HPDE6-E6E7 (cell line): ENCODE measurements around the gene PTPN20.
"Not testable (repeated sequence)": the region's sequence is repeated elsewhere in the genome, so short reads cannot be mapped to it uniquely, and the experiment has no call there.

Source experiments
- DNase-seq: peaks from one replicate; pipeline ENCODE4 v3.0.0; 2011; ENCODE audit warnings: missing footprints; ENCODE audit errors: extremely low spot score

PTPN20 gene

GRCh38 chr10:46960742-46961141, 49.5 kb downstream of the PTPN20 start:
- not testable (repeated sequence) for DNase-seq

DNA sequence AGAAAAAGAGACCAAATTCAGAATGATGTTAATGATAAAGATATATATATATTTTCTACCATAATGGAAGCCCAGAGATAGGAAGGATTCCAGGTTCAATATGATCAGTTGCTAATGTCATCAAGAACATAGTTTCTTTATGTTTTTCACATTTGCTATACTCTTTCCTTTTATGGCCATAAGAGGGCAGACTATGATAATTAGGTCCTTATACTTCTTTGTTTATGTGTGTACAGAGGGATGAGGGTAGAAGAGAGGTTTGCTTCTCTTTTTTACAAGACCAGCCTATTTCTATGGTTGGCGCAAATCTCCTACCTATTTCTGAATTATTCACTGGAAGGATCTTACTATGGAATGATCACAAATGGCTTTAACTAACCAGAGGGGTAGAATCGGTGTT, 52.1 kb downstream of the PTPN20 start:
- not testable (repeated sequence) for DNase-seq

DNA sequence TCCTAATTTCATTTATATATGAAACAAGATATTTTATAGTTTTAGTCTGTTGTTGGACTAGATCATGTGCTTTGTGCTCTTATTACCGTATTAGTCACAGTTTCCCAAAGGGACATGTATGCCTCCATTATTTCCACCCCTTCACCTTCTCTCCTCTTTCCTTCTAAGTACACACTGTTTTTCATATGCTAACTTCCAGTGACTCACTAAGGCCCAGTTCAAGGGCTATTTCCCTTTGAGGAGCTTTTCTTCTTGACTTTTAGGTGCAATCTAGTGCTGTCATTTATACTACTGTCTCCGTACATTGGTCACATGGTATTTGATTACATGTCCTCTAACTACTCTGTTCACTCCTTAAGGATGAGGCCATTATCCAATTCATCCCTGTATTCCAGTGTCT, 55.8 kb downstream of the PTPN20 start:
- not testable (repeated sequence) for DNase-seq

DNA sequence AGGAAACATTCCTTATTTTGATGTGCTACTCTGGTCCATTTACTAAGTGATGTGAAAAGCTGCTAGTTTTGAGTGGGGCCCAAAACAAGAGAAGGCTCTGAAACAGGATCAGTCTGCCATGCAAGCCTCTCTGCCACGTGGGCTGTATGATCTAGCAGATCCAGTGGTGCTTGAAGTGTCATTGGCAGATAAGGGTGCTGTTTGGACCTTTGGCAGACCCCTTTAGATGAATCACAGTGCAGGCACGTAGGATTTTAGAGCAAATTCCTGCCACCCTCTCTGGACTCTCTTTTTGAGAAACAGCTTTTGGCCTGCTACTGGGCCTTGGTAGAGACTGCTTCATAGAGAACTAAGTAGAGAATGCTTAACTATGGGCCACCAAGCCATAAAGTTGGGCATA, 69.0 kb downstream of the PTPN20 start:
- not testable (repeated sequence) for DNase-seq

GRCh38 chr10:46987233-46987924, 76.2 kb downstream of the PTPN20 start:
- DNase-seq: not testable (repeated sequence)

- DNase-seq: peak; percentile 13
Measured at GRCh38 chr10:46992803-46993561, 81.8 kb downstream of the PTPN20 start.

- DNase-seq: no peak
Measured at GRCh38 chr10:46995234-46995633, 84.0 kb downstream of the PTPN20 start.

GRCh38 chr10:46998192-46998591, 87.0 kb downstream of the PTPN20 start:
- no peak for DNase-seq

GRCh38 chr10:46998595-46998994, 87.4 kb downstream of the PTPN20 start:
- no peak for DNase-seq

- no peak for DNase-seq
Measured at GRCh38 chr10:46999217-46999616, 88.0 kb downstream of the PTPN20 start.

GRCh38 chr10:47008769-47009168, 97.5 kb downstream of the PTPN20 start:
- no peak for DNase-seq

- no peak for DNase-seq
Measured at GRCh38 chr10:47009215-47009838, 98.1 kb downstream of the PTPN20 start.

DNA sequence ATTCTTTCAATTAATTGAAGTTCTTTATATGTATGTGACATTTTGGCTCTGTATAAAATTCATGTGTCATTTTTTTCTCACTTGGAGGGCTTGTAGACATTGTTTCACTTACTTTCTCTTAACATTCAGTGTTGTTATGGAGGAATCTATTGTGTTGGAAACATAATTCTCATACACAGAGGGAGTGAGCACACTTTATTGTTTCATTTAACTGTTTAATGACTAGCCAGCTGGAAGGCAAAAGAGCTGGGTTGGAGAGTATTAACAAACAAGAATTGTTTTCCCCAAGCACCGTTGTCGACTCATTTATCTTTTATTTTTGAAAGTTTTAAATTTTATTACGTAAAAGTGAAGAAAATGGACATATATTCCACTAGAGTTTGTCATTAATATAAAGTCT, 98.8 kb downstream of the PTPN20 start:
- no peak for DNase-seq

- no peak for DNase-seq
Measured at GRCh38 chr10:47012214-47012613, 101.0 kb downstream of the PTPN20 start.

DNA sequence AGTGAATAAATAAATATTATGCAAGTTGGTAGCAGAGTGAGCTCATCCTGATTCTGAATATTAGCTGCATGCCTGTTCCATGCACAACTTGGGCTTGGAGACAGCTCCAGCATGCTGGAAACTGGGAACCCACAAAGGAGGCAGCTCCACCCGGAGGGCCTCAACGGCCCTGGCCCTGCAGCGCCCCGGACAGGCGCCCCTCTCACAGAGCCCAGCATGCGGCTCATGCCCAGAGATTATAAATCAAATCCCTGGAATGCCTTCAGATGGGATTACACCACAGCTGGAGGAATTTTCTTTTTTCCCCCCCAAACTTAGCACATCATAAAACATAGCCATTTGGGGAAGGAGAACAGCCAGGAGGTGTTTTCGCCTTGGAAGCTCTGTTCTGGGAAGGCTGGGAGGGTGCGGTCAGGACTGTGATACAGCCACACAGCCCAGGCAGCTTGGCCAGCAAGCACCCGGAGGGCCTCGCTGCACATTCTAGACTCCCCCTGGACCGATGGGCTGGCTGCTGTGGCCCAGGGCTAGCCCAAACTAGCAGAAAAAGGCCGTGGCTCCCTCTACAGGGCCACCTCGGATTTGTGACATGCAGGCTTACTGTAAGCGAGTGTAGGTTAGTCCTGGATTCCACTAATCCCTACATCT, 102.4 kb downstream of the PTPN20 start:
- no peak for DNase-seq

- DNase-seq: no peak
Measured at GRCh38 chr10:47015404-47015803, 104.2 kb downstream of the PTPN20 start.

GRCh38 chr10:47016564-47016963, 105.3 kb downstream of the PTPN20 start:
- no peak for DNase-seq

DNA sequence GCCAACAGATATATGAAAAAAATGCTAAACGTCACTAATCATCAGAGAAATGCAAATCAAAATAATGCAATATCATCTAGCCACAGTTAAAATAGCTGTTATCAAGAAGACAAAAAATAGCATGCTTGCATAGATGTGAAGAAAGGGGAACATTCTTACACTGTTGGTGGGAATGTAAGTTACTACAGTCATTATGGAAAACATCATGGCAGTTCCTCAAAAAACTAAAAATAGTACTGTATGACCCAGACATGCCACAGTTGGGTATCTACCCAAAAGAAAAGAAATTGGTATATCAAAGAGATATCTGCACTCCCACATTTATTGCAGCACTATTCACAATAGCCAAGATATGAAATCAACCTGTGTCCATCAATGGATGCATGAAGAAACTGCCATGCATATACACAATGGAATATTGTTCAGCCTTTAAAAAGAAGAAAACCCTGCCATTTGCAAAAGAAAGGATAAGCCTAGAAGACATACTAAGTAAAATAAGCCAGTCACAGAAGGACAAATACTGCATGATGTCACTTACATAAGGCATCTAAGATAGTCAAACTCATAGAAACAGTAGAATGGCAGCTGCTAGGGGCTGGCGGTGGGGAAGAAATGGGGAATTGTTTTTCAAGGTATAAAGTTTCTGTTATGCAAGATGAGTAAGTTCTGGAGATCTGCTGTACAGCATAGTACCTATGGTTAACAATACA, 107.0 kb downstream of the PTPN20 start:
- no peak for DNase-seq

GRCh38 chr10:47019155-47020145, 108.2 kb downstream of the PTPN20 start:
- no peak for DNase-seq

DNA sequence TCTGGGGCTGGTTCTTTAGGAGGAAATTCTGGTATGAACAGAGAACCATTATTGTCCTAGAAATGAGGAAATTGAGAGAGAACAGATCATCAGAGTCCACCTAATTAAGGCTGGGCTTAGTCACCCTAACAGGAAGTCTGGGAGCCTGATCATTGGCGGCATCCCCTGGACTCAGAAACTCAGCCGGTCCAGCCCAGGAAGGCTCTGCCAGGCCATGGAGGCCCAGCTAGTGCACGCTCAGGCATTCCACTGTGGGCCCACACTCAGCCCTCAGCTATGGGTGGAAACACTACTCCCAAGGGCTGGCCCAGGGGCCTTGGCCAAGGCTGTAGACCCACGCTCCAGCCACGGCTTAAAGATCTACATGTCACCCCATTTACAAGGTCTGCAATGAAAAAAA, 109.2 kb downstream of the PTPN20 start:
- DNase-seq: no peak
